ENCODE measurements around the gene CDK16.

GRCh38 chrX:47272013-47272408, 53.5 kb downstream of the CDK16 start:
- TF ChIP-seq, protein P1, sequence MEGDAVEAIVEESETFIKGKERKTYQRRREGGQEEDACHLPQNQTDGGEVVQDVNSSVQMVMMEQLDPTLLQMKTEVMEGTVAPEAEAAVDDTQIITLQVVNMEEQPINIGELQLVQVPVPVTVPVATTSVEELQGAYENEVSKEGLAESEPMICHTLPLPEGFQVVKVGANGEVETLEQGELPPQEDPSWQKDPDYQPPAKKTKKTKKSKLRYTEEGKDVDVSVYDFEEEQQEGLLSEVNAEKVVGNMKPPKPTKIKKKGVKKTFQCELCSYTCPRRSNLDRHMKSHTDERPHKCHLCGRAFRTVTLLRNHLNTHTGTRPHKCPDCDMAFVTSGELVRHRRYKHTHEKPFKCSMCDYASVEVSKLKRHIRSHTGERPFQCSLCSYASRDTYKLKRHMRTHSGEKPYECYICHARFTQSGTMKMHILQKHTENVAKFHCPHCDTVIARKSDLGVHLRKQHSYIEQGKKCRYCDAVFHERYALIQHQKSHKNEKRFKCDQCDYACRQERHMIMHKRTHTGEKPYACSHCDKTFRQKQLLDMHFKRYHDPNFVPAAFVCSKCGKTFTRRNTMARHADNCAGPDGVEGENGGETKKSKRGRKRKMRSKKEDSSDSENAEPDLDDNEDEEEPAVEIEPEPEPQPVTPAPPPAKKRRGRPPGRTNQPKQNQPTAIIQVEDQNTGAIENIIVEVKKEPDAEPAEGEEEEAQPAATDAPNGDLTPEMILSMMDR (IDR thresholded peaks at IDR 0.05; ENCODE audit: poor library complexity, severe bottlenecking) = no peak
- TF ChIP-seq REST (IDR thresholded peaks at IDR 0.05; ENCODE audit: borderline replicate concordance) (no peak), EZH2 (IDR thresholded peaks at IDR 0.05; ENCODE audit: borderline replicate concordance, insufficient read depth, low read length, poor library complexity, severe bottlenecking) (no peak), MXI1 (conservative IDR thresholded peaks at IDR 0.05; ENCODE audit: poor library complexity, severe bottlenecking) (no peak), POLR2AphosphoS5 (IDR thresholded peaks at IDR 0.05) (no peak), SMC3 (conservative IDR thresholded peaks at IDR 0.05; ENCODE audit: poor library complexity) (no peak), RAD21 (conservative IDR thresholded peaks at IDR 0.05) (no peak), EP300 (conservative IDR thresholded peaks at IDR 0.05; ENCODE audit: poor library complexity, severe bottlenecking) (no peak)

Measured in neural cell (in vitro differentiated cells).